OCI-LY7 (cell line): ENCODE data around the gene CLEC16A. TPM values are rescaled to one million over a fixed set of nuclear protein-coding genes. Genes with fewer than 3 reads are reported as not detected.

Experiments
- BruUV-seq: library from RNA; stranded (reverse); fragments of 400-500 nt; replicated peaks from 2 replicates; lab custom pipeline; 2021; lab: Mats Ljungman, UMichigan
- CTCF ChIA-PET: fragments of 300-600 bp; sonication (Branson Sonifier 250); formaldehyde crosslinking; loops from one replicate; lab custom pipeline; 2022; ENCODE audit warnings: antibody characterized with exemption; ENCODE audit not compliant: unreplicated experiment; lab: Charles Lee
- POLR2A ChIA-PET: fragments of 300-600 bp; sonication (Branson Sonifier 250); formaldehyde crosslinking; loops from one replicate; lab custom pipeline; 2022; ENCODE audit warnings: antibody characterized with exemption; lab: Charles Lee
- DNase-seq: peaks from one replicate; pipeline ENCODE4 v3.0.0-alpha.2; 2015; ENCODE audit warnings: low spot score
- H2AFZ ChIP-seq: fragments of 200-600 bp; sonication (generic), shearing (Covaris generic); 2 replicates; pipeline ENCODE4 v1.6.1; 2014; ENCODE audit warnings: mild to moderate bottlenecking, antibody characterized with exemption, low read length, moderate library complexity
- H3K27ac ChIP-seq: fragments of 200-600 bp; sonication (generic); 2 replicates; pipeline ENCODE4 v1.5.1; 2014; ENCODE audit warnings: mixed run types, low read depth, mild to moderate bottlenecking, moderate library complexity, low read length, inconsistent platforms; ENCODE audit not compliant: poor library complexity, severe bottlenecking
- H3K36me3 ChIP-seq: fragments of 200-600 bp; sonication (generic); 2 replicates; pipeline ENCODE4 v1.6.1; 2014; ENCODE audit warnings: mild to moderate bottlenecking, antibody characterized with exemption, low read length, moderate library complexity, mixed read lengths; ENCODE audit not compliant: insufficient read depth
- H3K4me1 ChIP-seq: fragments of 200-600 bp; sonication (generic); 2 replicates; pipeline ENCODE4 v1.5.1; 2014; ENCODE audit warnings: mild to moderate bottlenecking, low read length; ENCODE audit not compliant: insufficient read depth, poor library complexity, severe bottlenecking
- H3K4me2 ChIP-seq: fragments of 200-600 bp; sonication (generic); 2 replicates; pipeline ENCODE4 v1.6.1; 2014; ENCODE audit warnings: mild to moderate bottlenecking, low read length
- H3K4me3 ChIP-seq: fragments of 200-600 bp; sonication (generic); 2 replicates; pipeline ENCODE4 v1.5.1; 2014; ENCODE audit warnings: mild to moderate bottlenecking, low read depth, low read length; ENCODE audit not compliant: poor library complexity, severe bottlenecking
- H3K79me2 ChIP-seq: fragments of 200-600 bp; sonication (generic); 2 replicates; pipeline ENCODE4 v1.6.1; 2016; ENCODE audit warnings: low read depth, mild to moderate bottlenecking, low read length, moderate library complexity, mixed read lengths; ENCODE audit not compliant: insufficient read depth
- H3K9me2 ChIP-seq: fragments of 200-600 bp; sonication (generic); 2 replicates; pipeline ENCODE4 v1.6.1; 2016; ENCODE audit warnings: mild to moderate bottlenecking, low read length, mixed read lengths; ENCODE audit not compliant: insufficient read depth
- H3K9me3 ChIP-seq: fragments of 200-600 bp; sonication (generic); 2 replicates; pipeline ENCODE4 v1.6.1; 2014; ENCODE audit warnings: mild to moderate bottlenecking, mixed run types, low read length, mixed read lengths
- H4K20me1 ChIP-seq: fragments of 200-600 bp; sonication (generic); 2 replicates; pipeline ENCODE4 v1.6.1; 2014; ENCODE audit warnings: mild to moderate bottlenecking, antibody characterized with exemption, low read length, moderate library complexity, mixed read lengths; ENCODE audit not compliant: insufficient read depth
- CTCF ChIP-seq: fragments of 200-600 bp; sonication (generic); conservative IDR thresholded peaks from 2 replicates; pipeline ENCODE4 v1.5.1; 2014; ENCODE audit warnings: mild to moderate bottlenecking, antibody characterized with exemption, low read length, moderate library complexity, mixed read lengths
- EZH2phosphoT487 ChIP-seq: fragments of 200-600 bp; sonication (generic); IDR thresholded peaks from 2 replicates; pipeline ENCODE4 v1.6.1; 2018; ENCODE audit warnings: low read depth, borderline replicate concordance, mild to moderate bottlenecking, mixed run types, antibody characterized with exemption, low read length, moderate library complexity, mixed read lengths
- intact Hi-C: fragments of 100-400 bp; cut with micrococcal nuclease; formaldehyde crosslinking; loops from one replicate; pipeline ENCODE4 v1.10.0; 2022; ENCODE audit not compliant: unreplicated experiment
- total RNA-seq, 2 experiments: library from RNA; depleted of rRNA in 1 of 2; stranded (reverse); fragments of >200 nt in 1 of 2; shearing (Covaris generic) in 1 of 2; gene quantifications; 2 replicates each; pipeline ENCODE4 v1.2.3, GENCODE V29; 2014 to 2022

CLEC16A gene
- total RNA-seq, 2 experiments from 2014 or later = 26.2 to 50.9 TPM

DNA sequence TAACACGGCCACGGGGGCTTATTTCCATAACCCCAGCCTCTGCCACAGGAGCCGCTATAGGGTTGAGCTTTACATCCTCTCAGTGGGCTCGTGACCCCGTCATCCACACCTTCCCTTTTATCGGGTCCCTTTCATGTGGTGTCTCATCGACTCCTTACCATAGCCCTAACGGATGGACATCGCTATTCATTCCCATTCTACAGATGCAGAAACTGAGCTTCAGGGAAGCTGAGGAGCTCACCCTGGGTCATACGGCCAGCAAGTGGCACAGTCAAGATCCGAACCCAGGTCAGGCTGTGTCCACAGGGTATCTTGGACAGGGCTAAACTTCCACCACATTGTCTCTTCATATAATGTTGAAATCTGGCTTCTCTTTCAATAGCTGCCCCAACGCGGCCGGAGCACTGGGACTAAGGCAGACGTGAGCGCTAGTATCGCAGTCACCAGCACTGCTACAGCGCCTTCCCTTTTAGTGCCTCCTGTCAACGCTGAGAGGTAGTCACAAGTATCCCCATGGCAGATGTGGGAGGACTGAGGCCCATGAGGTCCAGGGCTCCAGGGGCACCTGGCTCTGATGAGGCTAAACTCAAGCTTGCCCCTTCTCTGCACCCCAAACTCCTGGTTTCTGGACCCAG, 260.8 kb downstream of the CLEC16A start:
- BruUV-seq = no TSS peak
- Histone ChIP-seq H3K4me2 (no peak overlapping the region), H3K4me1 (peaks cover 12% of the 10 kb centered on the region), H3K36me3 (no peaks in the 10 kb centered on the region), H4K20me1 (no peaks in the 10 kb centered on the region), H3K4me3 (no peak overlapping the region), H3K9me2 (no peaks in the 10 kb centered on the region), H3K79me2 (no peaks in the 10 kb centered on the region), H3K9me3 (peaks cover 10% of the 10 kb centered on the region), H3K27ac (no peak overlapping the region), H2AFZ (no peak overlapping the region)
- CTCF ChIA-PET = interaction anchor here (0.6 to 0.7 kb wide), 2 partner anchors 50 to 237 kb away, joined by 3 to 5 read pairs; partner anchors contain the start of gene SOCS1
- TF ChIP-seq EZH2phosphoT487 = no peak
- DNase-seq = no peak
- intact Hi-C loops = no loop called here
- POLR2A ChIA-PET = interaction anchor here (0.6 kb wide), 1 partner anchor 182 kb away, joined by 4 read pairs; no protein-coding TSS in a partner anchor

GRCh38 chr16:11205754-11206581, 261.6 kb downstream of the CLEC16A start:
- no peak overlapping the region for H2AFZ ChIP-seq
- H3K27ac ChIP-seq = no peak overlapping the region
- intact Hi-C loops = no loop called here
- H3K36me3 ChIP-seq = no peaks in the 10 kb centered on the region
- no peak overlapping the region for H3K4me2 ChIP-seq
- ChIA-PET CTCF (interaction anchor here (0.7 kb wide), 1 partner anchor 238 kb away, joined by 3 read pairs; no protein-coding TSS in a partner anchor), POLR2A (interaction anchor here (0.5 to 0.9 kb wide), 5 partner anchors 11 to 221 kb away, joined by 3 to 4 read pairs (median 3); no protein-coding TSS in a partner anchor)
- DNase-seq = no peak
- peaks cover 10% of the 10 kb centered on the region for H3K9me3 ChIP-seq
- no peaks in the 10 kb centered on the region for H3K79me2 ChIP-seq
- H4K20me1 ChIP-seq = no peaks in the 10 kb centered on the region
- no peak overlapping the region for H3K4me3 ChIP-seq
- no TSS peak for BruUV-seq
- H3K4me1 ChIP-seq = peaks cover 12% of the 10 kb centered on the region
- no peaks in the 10 kb centered on the region for H3K9me2 ChIP-seq
- no peak for TF ChIP-seq EZH2phosphoT487
- TF ChIP-seq CTCF = no peak

GRCh38 chr16:11207646-11208045, 263.3 kb downstream of the CLEC16A start:
- Histone ChIP-seq H3K9me3 (peaks cover 10% of the 10 kb centered on the region), H3K36me3 (no peaks in the 10 kb centered on the region), H3K9me2 (no peaks in the 10 kb centered on the region), H3K27ac (no peak overlapping the region), H2AFZ (no peak overlapping the region), H3K79me2 (no peaks in the 10 kb centered on the region), H4K20me1 (no peaks in the 10 kb centered on the region), H3K4me2 (no peak overlapping the region), H3K4me1 (peaks cover 7% of the 10 kb centered on the region), H3K4me3 (no peak overlapping the region)
- no peak for TF ChIP-seq CTCF
- TF ChIP-seq EZH2phosphoT487 = no peak
- no peak for DNase-seq
- intact Hi-C loops = no loop called here
- no TSS peak for BruUV-seq
- CTCF ChIA-PET = no interaction called here
- POLR2A ChIA-PET = no interaction called here
